ENCODE data around the gene BORCS6.
A peak's percentile ranks its signal among the peaks of the same experiment; 100 is the strongest.
"Not testable (repeated sequence)": the region's sequence is repeated elsewhere in the genome, so short reads cannot be mapped to it uniquely, and the experiment has no call there.

Gene BORCS6

DNA sequence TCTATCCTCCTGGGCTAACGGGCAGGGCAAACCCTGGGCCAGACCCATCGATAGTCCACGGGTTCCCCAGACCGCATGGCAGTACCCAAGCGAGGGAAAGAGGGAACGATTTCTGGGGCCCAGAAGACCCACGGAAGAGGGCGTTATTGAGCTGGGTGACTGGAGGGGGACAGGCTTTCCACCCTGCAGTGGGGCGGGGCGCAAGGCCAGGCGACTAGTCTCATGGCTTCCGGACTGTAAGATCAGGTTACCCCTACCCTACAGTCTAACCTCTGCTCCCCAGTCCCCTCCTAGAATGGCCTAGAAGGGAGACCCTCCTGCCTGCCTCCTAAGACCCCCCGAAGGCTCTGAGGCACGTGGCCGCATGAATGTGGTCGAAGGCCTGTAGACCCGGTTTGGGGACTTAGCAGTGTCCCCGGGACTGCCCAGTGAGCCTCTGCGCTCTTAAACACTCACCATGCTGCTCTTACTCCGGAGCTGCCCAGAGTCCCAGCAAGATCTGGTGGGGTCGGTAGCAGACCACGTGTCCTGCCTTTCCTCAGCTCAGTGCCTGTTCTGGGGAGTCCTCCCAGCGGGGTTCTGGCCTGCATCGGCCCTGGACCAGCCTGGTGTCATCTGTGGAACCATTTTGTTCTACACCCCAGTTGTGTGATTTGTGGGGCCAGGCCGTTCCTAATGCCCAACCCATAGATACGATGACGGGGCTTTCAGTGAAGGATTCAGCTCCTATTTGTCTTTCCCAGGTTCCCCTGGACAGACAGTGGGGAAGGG, 33.6 kb upstream of the BORCS6 start:
- Histone ChIP-seq H3K27me3 (no peaks in the 10 kb centered on the region), H3K4me1 (ENCODE audit: control insufficient read depth in 1 of 2, insufficient read depth in 1 of 2, low read depth in 1 of 2, low read length in 1 of 2) (peaks cover 56 to 58% of the 10 kb centered on the region in 2 experiments)

DNA sequence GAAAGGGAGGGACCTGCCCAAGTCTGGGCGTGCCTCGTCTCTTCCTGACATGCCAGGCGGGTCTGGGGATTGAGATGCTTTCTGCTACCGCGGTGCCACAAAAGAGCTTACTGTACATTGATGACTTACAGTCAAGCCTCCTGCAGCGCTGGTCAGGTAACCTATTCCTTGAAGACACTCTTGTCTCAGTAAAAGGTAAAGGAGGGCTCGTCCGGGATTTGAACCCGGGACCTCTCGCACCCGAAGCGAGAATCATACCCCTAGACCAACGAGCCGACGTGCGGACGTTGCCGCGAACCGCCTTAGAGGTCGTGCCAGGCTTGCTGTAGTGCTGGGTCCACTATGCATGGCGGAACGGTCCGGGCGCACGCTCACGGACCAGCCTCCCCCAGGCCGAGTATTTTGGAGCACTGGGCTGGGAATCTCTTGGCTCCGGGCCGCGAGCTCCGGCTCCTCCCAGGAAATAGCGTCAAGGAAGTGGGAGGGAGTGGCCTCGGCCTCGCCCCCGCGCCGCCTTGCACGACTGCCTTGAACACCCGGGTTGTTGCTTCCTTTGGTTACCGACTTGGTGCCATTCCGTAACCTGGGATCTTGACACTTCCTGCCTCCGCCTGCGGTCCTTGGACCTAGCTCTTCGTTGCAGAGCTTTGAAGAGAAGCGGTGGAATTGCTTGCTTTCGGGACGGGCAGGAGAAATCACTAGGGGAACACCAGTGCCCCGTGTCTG, 32.8 kb upstream of the BORCS6 start:
- H3K27ac ChIP-seq, result peak overlapping the region; percentile 94
- peaks cover 31% of the 10 kb centered on the region for H3K36me3 ChIP-seq
- H3K4me1 ChIP-seq (ENCODE audit: control insufficient read depth in 1 of 2, insufficient read depth in 1 of 2, low read depth in 1 of 2, low read length in 1 of 2), result peaks cover 56 to 58% of the 10 kb centered on the region in 2 experiments
- no peaks in the 10 kb centered on the region for H3K9me3 ChIP-seq
- H3K4me3 ChIP-seq (ENCODE audit: low read depth in 1 of 2, low read length in 1 of 2), result peak overlapping the region; percentile 77 to 99
- TF ChIP-seq, protein P1, sequence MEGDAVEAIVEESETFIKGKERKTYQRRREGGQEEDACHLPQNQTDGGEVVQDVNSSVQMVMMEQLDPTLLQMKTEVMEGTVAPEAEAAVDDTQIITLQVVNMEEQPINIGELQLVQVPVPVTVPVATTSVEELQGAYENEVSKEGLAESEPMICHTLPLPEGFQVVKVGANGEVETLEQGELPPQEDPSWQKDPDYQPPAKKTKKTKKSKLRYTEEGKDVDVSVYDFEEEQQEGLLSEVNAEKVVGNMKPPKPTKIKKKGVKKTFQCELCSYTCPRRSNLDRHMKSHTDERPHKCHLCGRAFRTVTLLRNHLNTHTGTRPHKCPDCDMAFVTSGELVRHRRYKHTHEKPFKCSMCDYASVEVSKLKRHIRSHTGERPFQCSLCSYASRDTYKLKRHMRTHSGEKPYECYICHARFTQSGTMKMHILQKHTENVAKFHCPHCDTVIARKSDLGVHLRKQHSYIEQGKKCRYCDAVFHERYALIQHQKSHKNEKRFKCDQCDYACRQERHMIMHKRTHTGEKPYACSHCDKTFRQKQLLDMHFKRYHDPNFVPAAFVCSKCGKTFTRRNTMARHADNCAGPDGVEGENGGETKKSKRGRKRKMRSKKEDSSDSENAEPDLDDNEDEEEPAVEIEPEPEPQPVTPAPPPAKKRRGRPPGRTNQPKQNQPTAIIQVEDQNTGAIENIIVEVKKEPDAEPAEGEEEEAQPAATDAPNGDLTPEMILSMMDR (IDR thresholded peaks at IDR 0.05), result no peak
- H3K27me3 ChIP-seq, result no peaks in the 10 kb centered on the region

More for the DNA sequence above, 33.6 kb upstream of the BORCS6 start:
- Histone ChIP-seq H3K4me3 (ENCODE audit: low read depth in 1 of 2, low read length in 1 of 2) (peak overlapping the region; percentile 77 to 99), H3K27ac (peak overlapping the region; percentile 94), H3K9me3 (no peaks in the 10 kb centered on the region), H3K36me3 (peaks cover 38% of the 10 kb centered on the region)
- TF ChIP-seq, protein P1 (IDR thresholded peaks at IDR 0.05), result no peak

DNA sequence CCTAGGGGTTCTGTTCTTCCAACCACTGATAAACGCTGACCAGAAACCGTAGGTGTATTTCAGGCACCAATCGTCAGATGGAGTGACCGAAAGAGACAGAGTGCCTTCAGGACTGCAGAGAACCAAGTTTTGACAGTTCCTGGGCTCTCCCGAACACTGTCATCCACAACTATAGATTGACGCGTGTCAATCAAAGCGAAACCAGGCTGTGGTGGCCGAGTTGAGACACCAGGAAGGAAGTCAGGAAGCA, 32.3 kb upstream of the BORCS6 start:
- H3K27ac ChIP-seq, result peak overlapping the region; percentile 94
- peaks cover 26% of the 10 kb centered on the region for H3K36me3 ChIP-seq
- H3K4me3 ChIP-seq (ENCODE audit: low read depth in 1 of 2, low read length in 1 of 2), result peak overlapping the region; percentile 77 to 99
- H3K4me1 ChIP-seq (ENCODE audit: control insufficient read depth in 1 of 2, insufficient read depth in 1 of 2, low read depth in 1 of 2, low read length in 1 of 2), result peaks cover 56 to 58% of the 10 kb centered on the region in 2 experiments
- H3K27me3 ChIP-seq, result no peaks in the 10 kb centered on the region
- H3K9me3 ChIP-seq, result no peaks in the 10 kb centered on the region
- TF ChIP-seq, protein P1 (IDR thresholded peaks at IDR 0.05), result peak; percentile 24

DNA sequence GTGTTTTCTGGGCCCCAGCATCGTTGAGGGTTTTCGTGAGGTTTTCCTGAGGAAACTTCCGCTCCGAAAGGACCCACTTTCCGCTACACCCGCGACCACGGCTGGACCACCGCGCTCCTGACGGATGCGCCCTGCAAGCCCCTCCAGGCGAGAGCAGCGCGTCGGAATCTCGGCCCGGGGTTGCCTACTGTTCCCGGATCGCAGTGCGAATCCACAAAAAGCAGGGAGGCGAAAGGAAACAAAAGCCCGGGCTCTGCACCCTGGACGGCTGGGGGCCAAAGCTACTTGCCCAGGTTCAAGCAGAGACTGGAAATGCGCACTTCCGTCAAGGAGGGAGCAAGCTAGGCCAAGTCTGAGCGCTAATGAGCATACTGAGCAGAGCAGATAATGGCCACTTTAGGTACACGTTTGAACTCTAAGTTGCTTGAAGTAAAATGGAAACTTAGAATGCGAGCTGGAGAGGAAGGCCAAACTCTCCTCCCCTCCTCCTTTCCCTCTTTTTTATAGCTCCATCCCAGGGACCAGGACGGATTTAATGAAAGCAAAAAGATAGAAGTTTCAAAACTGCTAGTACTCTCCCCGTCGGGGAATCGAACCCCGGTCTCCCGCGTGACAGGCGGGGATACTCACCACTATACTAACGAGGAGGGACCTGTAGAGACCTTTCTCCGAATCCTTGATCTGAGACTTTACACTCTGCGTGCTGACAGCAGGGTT, 31.8 kb upstream of the BORCS6 start:
- Histone ChIP-seq H3K27ac (peak overlapping the region; percentile 94), H3K27me3 (no peaks in the 10 kb centered on the region), H3K4me3 (ENCODE audit: low read depth in 1 of 2, low read length in 1 of 2) (peak overlapping the region; percentile 77 to 99), H3K9me3 (no peaks in the 10 kb centered on the region), H3K36me3 (peaks cover 21% of the 10 kb centered on the region), H3K4me1 (ENCODE audit: control insufficient read depth in 1 of 2, insufficient read depth in 1 of 2, low read depth in 1 of 2, low read length in 1 of 2) (peaks cover 53 to 55% of the 10 kb centered on the region in 2 experiments)
- TF ChIP-seq, protein P1 (IDR thresholded peaks at IDR 0.05), result no peak

DNA sequence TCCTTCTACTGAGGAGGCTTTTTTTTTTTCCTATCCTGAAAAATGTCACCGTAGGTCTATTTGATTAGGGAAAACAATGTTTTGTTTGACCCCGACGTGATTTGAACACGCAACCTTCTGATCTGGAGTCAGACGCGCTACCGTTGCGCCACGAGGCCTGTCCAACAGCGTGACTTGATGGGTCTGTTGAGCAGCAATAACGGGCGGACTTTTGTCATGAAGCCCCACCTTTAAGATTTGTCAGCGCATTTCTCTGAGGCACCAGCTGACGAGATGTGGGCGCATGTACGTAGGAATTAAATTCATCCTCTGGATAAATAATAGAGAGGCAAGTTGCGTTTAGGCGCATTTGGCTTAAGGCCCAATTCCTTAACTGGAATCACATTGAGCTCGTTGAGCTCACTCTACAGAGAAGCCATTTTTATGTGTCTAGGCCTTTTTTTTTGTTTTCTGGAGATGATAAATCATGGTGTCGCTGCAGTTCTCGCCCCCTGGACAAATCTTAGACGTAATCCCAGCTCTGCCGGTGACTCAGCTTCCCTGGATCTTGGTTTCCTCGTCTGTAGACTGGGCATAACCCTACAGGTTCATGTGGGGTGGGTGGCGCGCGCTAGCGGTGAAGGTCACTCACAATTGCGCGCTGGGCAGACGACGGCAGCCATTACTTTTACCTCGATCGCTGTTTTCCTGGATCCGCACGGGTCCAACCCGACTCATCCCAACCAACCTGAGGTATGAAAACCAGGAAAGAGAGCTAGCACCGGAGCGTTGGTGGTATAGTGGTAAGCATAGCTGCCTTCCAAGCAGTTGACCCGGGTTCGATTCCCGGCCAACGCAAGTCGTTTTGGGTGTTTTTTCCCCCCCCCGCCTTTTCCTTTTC, 31.0 kb upstream of the BORCS6 start:
- TF ChIP-seq, protein P1 (IDR thresholded peaks at IDR 0.05), result no peak
- Histone ChIP-seq H3K4me3 (ENCODE audit: low read depth in 1 of 2, low read length in 1 of 2) (peak overlapping the region; percentile 77 to 99), H3K27me3 (no peaks in the 10 kb centered on the region), H3K36me3 (peaks cover 19% of the 10 kb centered on the region), H3K4me1 (ENCODE audit: control insufficient read depth in 1 of 2, insufficient read depth in 1 of 2, low read depth in 1 of 2, low read length in 1 of 2) (peaks cover 45 to 47% of the 10 kb centered on the region in 2 experiments), H3K27ac (peak overlapping the region; percentile 94), H3K9me3 (no peaks in the 10 kb centered on the region)

GRCh38 chr17:8214000-8214399, 24.0 kb upstream of the BORCS6 start:
- H3K9me3 ChIP-seq; H3K4me3 ChIP-seq (ENCODE audit: low read depth in 1 of 2, low read length in 1 of 2); H3K36me3 ChIP-seq; H3K27me3 ChIP-seq; H3K27ac ChIP-seq: not testable (repeated sequence)
- peaks cover 22 to 23% of the 10 kb centered on the region in 2 experiments for H3K4me1 ChIP-seq (ENCODE audit: control insufficient read depth in 1 of 2, insufficient read depth in 1 of 2, low read depth in 1 of 2, low read length in 1 of 2)

All from neutrophil (primary cell).